HUES64 (cell line): ENCODE measurements around the gene OR51B6. TPM values are rescaled to one million over a fixed set of nuclear protein-coding genes. Genes with fewer than 3 reads are reported as not detected.
"Not testable (repeated sequence)": the region's sequence is repeated elsewhere in the genome, so short reads cannot be mapped to it uniquely, and the experiment has no call there.

ENCODE experiments used
- H3K27ac ChIP-seq: 2 replicates; pipeline ENCODE4 v1.7.0; 2013; ENCODE audit warnings: low read depth, low read length, inconsistent platforms
- H3K27me3 ChIP-seq: 2 replicates; pipeline ENCODE4 v1.6.1; 2013; ENCODE audit warnings: mild to moderate bottlenecking, low read length; ENCODE audit not compliant: insufficient read depth
- H3K36me3 ChIP-seq: 2 replicates; pipeline ENCODE4 v1.6.1; 2013; ENCODE audit warnings: mild to moderate bottlenecking, low read length; ENCODE audit not compliant: insufficient read depth
- H3K4me1 ChIP-seq: 2 replicates; pipeline ENCODE4 v1.6.1; 2013; ENCODE audit warnings: mild to moderate bottlenecking, low read length, moderate library complexity; ENCODE audit not compliant: insufficient read depth
- H3K4me3 ChIP-seq: 2 replicates; pipeline ENCODE4 v1.5.1; 2013; ENCODE audit warnings: mild to moderate bottlenecking, low read length, moderate library complexity
- H3K9ac ChIP-seq: 2 replicates; pipeline ENCODE4 v1.6.1; 2013; ENCODE audit warnings: mild to moderate bottlenecking, low read depth, low read length
- H3K9me3 ChIP-seq: 2 replicates; pipeline ENCODE4 v1.6.1; 2013; ENCODE audit warnings: low read depth, low read length; ENCODE audit not compliant: insufficient read depth
- WGBS: fragments of 150-250, 120-280 bp; methylation state at CpG from one replicate; pipeline ENCODE4 v1.1.7; 2013; ENCODE audit warnings: missing lambda C conversion rate; 5-methylcytosine and 5-hydroxymethylcytosine counted together
- polyA plus RNA-seq, 2 experiments: library from polyadenylated mRNA; stranded (reverse); fragments of 50-300 nt; gene quantifications; one replicate each; pipeline ENCODE4 v1.2.3, GENCODE V29; 2013

The OR51B6 gene
- not detected for polyA plus RNA-seq (2013, experiment 1 of 2)
- polyA plus RNA-seq (2013, experiment 2 of 2), result not detected

GRCh38 chr11:5351208-5351607 is at the start of gene OR51B6:
Gene OR51B6, plus strand, starts transcription at chr11:5351508. Its CDS starts 0 bp downstream, at chr11:5351508.
- Histone ChIP-seq H3K27me3 (no peaks in the 10 kb centered on the region), H3K9me3 (no peaks in the 10 kb centered on the region), H3K27ac (no peak within 1 kb of the TSS), H3K4me3 (no peak within 1 kb of the TSS), H3K9ac (no peak within 1 kb of the TSS), H3K36me3 (no peaks in the 10 kb centered on the region), H3K4me1 (peaks cover 14% of the 10 kb centered on the region)
- WGBS, result 100% methylated on average over 1 of the region's 1 CpG

- 95% methylated on average over 2 of the region's 2 CpGs for WGBS
- H3K36me3 ChIP-seq, result no peaks in the 10 kb centered on the region
Measured at GRCh38 chr11:5301846-5302245, 49.5 kb upstream of the OR51B6 start, which contains the start of gene OR51B4. Gene OR51B4, minus strand, starts transcription at chr11:5301946. Its CDS starts 0 bp downstream, at chr11:5301946.

GRCh38 chr11:5303626-5304025 is 47.7 kb upstream of the OR51B6 start:
- Histone ChIP-seq H3K4me3 (no peak overlapping the region), H3K4me1 (no peaks in the 10 kb centered on the region), H3K36me3 (no peaks in the 10 kb centered on the region), H3K27me3 (no peaks in the 10 kb centered on the region), H3K9me3 (no peaks in the 10 kb centered on the region), H3K27ac (no peak overlapping the region), H3K9ac (no peak overlapping the region)
- WGBS, result 93% methylated on average over 4 of the region's 5 CpGs

More at GRCh38 chr11:5301846-5302245, 49.5 kb upstream of the OR51B6 start, which contains the start of gene OR51B4:
- Histone ChIP-seq H3K4me1 (no peaks in the 10 kb centered on the region), H3K9ac (no peak within 1 kb of the TSS), H3K4me3 (no peak within 1 kb of the TSS), H3K27me3 (no peaks in the 10 kb centered on the region), H3K9me3 (no peaks in the 10 kb centered on the region), H3K27ac (no peak within 1 kb of the TSS)

GRCh38 chr11:5304046-5304445 is 47.3 kb upstream of the OR51B6 start:
- no peak overlapping the region for H3K27ac ChIP-seq
- no peaks in the 10 kb centered on the region for H3K9me3 ChIP-seq
- H3K4me3 ChIP-seq, result no peak overlapping the region
- H3K36me3 ChIP-seq, result no peaks in the 10 kb centered on the region
- H3K9ac ChIP-seq, result no peak overlapping the region
- H3K4me1 ChIP-seq, result no peaks in the 10 kb centered on the region
- 100% methylated on average over 1 of the region's 1 CpG for WGBS
- H3K27me3 ChIP-seq, result no peaks in the 10 kb centered on the region

GRCh38 chr11:5307256-5308019 is 43.9 kb upstream of the OR51B6 start:
- Histone ChIP-seq H3K27ac (no peak overlapping the region), H3K36me3 (no peaks in the 10 kb centered on the region), H3K4me1 (no peaks in the 10 kb centered on the region), H3K27me3 (no peaks in the 10 kb centered on the region), H3K4me3 (no peak overlapping the region), H3K9ac (no peak overlapping the region), H3K9me3 (no peaks in the 10 kb centered on the region)
- whole genome bisulfite sequencing, result 92% methylated on average over 2 of the region's 2 CpGs

GRCh38 chr11:5310423-5310822 is 40.9 kb upstream of the OR51B6 start:
- Histone ChIP-seq H3K4me3 (no peak overlapping the region), H3K9me3 (no peaks in the 10 kb centered on the region)
- no CpG with 5 or more reads among the region's 1 CpG for WGBS

GRCh38 chr11:5313326-5314023 is 37.8 kb upstream of the OR51B6 start:
- WGBS, result 78% methylated on average over 2 of the region's 3 CpGs
- H3K9me3 ChIP-seq, H3K27me3 ChIP-seq, H3K36me3 ChIP-seq, H3K4me3 ChIP-seq, H3K4me1 ChIP-seq, H3K27ac ChIP-seq, H3K9ac ChIP-seq: not testable (repeated sequence)

More at GRCh38 chr11:5310423-5310822, 40.9 kb upstream of the OR51B6 start:
- Histone ChIP-seq H3K9ac (no peak overlapping the region), H3K27ac (no peak overlapping the region), H3K4me1 (no peaks in the 10 kb centered on the region), H3K36me3 (no peaks in the 10 kb centered on the region), H3K27me3 (no peaks in the 10 kb centered on the region)

- H3K4me1 ChIP-seq, result no peaks in the 10 kb centered on the region
- H3K36me3 ChIP-seq, result no peaks in the 10 kb centered on the region
- no peak overlapping the region for H3K27ac ChIP-seq
- no peak overlapping the region for H3K9ac ChIP-seq
- H3K27me3 ChIP-seq, result no peaks in the 10 kb centered on the region
- WGBS, result 94% methylated on average over 4 of the region's 5 CpGs
- no peaks in the 10 kb centered on the region for H3K9me3 ChIP-seq
- no peak overlapping the region for H3K4me3 ChIP-seq
Measured at GRCh38 chr11:5317292-5317691, 34.0 kb upstream of the OR51B6 start.

- Histone ChIP-seq H3K27me3 (no peaks in the 10 kb centered on the region), H3K4me1 (no peaks in the 10 kb centered on the region), H3K27ac (no peak within 1 kb of the TSS), H3K9ac (no peak within 1 kb of the TSS), H3K9me3 (no peaks in the 10 kb centered on the region), H3K36me3 (no peaks in the 10 kb centered on the region), H3K4me3 (no peak within 1 kb of the TSS)
- 98% methylated on average over 1 of the region's 3 CpGs for WGBS
Measured at GRCh38 chr11:5324197-5324596, 27.1 kb upstream of the OR51B6 start, which contains the start of gene OR51B2. Gene OR51B2, minus strand, starts transcription at chr11:5324297. Its CDS starts 0 bp downstream, at chr11:5324297.

GRCh38 chr11:5335170-5335569 is 16.1 kb upstream of the OR51B6 start:
- Histone ChIP-seq H3K9me3 (no peaks in the 10 kb centered on the region), H3K36me3 (no peaks in the 10 kb centered on the region), H3K4me1 (no peaks in the 10 kb centered on the region), H3K27me3 (no peaks in the 10 kb centered on the region), H3K27ac (no peak overlapping the region), H3K9ac (no peak overlapping the region), H3K4me3 (no peak overlapping the region)
- WGBS, result 84% methylated on average over 1 of the region's 1 CpG

GRCh38 chr11:5336331-5336730 is 15.0 kb upstream of the OR51B6 start:
- no peaks in the 10 kb centered on the region for H3K9me3 ChIP-seq
- H3K27me3 ChIP-seq, result no peaks in the 10 kb centered on the region
- no peak overlapping the region for H3K4me3 ChIP-seq
- no peaks in the 10 kb centered on the region for H3K4me1 ChIP-seq
- no peak overlapping the region for H3K27ac ChIP-seq
- H3K9ac ChIP-seq, result no peak overlapping the region
- H3K36me3 ChIP-seq, result no peaks in the 10 kb centered on the region
